NCI-H774 (cell line): ENCODE data around the gene MAN2B2.

Source experiments
- DNase-seq: peaks from one replicate; lab custom pipeline; 2025; lab: John Stamatoyannopoulos, UW

MAN2B2 gene

DNA sequence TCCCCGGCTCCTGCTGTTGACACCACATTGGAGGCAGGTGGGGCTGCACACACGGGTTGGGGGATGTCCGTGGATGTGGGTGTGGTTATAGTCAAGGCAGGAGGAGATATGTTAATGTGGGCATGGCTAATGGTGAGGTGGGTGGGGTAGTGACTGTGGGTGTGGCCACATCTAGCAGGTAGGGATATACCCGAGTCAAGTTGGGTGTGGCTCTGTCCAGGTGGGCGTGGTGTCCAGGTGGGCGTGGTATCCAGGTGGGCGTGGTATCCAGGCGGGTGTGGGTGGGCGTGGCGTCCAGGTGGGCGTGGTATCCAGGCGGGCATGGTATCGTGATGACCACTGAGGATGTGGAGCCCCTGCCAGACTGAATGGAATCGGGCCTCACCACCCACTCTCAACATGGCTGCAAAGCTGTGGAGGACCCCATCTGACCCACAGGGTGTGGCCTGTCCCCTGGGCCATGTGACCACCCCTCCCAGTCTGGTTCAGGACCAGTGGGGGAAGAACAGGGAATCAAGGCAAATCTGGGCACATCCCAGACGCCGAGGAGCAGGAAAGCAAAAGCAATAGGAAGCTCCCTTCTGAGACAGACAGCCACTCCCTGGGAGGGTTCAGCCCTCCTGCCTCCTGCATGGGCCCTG, 21.0 kb downstream of the MAN2B2 start:
- no peak for DNase-seq

GRCh38 chr4:6596948-6597347, 22.0 kb downstream of the MAN2B2 start:
- DNase-seq: no peak

DNA sequence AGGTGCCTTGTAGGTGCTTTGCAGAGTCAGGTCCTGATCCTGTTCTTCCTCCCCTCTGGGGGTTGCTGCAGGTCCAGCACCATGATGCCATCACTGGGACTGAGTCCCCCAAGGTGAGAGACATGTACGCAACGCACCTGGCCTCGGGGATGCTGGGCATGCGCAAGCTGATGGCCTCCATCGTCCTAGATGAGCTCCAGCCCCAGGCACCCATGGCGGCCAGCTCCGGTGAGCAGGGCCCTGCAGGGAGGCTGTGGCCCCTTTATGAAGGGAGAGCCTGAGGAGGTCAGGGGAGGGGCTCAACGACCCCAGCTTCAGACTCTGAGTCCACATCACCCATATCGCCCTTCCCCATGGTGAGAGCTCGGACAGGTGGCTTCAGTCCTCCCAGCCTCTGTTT, 23.1 kb downstream of the MAN2B2 start:
- no peak for DNase-seq

GRCh38 chr4:6598641-6599040, 23.7 kb downstream of the MAN2B2 start:
- DNase-seq: no peak

- no peak for DNase-seq
Observed at GRCh38 chr4:6601661-6602250, 26.8 kb downstream of the MAN2B2 start.

GRCh38 chr4:6602289-6602688, 27.3 kb downstream of the MAN2B2 start:
- no peak for DNase-seq

DNA sequence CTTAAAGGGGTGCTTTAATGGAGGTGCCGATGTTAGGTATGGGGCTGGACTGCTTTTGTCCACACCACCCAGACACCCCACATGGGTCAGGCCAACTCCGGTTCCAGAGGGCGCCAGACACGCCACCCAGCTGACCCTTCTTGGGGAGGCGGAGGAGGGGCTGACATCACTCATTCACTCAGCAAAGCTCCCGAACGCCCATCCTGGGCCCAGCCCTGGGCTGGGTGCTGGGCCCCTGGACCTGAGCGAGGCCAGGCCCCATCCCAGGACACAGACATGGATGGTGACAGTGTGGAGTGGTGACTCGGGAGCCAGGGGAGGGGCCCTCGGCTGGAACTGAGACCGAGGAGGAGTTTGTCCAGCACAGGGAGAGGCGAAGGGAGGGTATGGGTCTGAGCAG, 28.1 kb downstream of the MAN2B2 start:
- DNase-seq: no peak

GRCh38 chr4:6605114-6605513, 30.1 kb downstream of the MAN2B2 start:
- no peak for DNase-seq

DNA sequence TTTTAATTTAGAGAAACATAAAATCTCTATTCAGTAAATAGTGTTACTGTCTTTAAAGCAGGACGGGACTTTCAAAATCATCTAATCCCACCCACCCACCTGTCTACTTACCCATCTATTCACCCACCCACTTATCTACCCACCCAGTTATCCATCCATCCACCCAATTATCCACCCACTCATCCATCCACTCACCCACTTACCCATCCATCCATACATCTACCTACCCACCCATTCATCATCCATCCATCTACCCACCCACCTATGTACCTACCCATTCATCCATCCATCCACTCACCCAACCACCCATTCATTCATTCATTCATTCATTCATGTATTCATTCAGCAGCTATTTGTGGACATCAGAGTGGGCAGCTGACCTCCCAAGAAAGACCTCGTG, 30.6 kb downstream of the MAN2B2 start:
- DNase-seq: no peak

DNA sequence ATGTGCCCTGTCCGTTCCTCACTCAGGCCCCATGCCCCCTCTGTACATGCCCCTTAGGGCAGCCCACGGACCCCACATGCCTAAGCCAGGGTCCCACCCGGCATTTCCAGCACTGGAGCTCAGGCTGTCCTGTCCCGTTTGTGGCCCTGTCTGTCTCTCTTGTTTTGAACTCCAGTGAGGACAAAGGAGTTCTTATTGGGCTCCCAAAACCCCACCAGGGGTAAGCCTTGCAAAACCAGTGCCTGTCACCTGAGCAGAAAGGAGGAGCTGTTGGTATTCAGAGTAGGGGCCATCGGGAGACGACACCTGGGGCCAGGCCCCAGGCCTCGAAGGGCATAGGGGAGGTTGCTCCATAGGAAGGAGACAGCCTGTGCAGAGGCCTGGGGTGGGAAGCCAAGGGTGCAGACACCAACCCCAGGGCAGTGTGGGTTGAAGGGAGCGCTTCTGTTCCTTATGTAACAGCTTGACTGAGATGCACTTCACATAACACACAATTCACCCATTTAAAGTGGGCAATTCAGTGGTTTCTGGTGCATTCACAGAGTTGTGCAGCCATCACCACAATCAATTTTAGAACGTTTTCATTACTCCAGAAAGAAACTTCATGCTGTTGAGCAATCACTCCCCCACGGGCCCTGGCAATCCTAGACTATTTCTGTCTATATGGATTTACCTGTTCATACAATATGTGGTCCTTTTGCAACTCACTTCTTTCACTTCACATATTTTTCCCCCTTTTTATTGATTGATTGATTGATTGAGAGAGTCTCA, 31.7 kb downstream of the MAN2B2 start:
- no peak for DNase-seq

GRCh38 chr4:6607368-6608055, 32.5 kb downstream of the MAN2B2 start:
- no peak for DNase-seq

DNA sequence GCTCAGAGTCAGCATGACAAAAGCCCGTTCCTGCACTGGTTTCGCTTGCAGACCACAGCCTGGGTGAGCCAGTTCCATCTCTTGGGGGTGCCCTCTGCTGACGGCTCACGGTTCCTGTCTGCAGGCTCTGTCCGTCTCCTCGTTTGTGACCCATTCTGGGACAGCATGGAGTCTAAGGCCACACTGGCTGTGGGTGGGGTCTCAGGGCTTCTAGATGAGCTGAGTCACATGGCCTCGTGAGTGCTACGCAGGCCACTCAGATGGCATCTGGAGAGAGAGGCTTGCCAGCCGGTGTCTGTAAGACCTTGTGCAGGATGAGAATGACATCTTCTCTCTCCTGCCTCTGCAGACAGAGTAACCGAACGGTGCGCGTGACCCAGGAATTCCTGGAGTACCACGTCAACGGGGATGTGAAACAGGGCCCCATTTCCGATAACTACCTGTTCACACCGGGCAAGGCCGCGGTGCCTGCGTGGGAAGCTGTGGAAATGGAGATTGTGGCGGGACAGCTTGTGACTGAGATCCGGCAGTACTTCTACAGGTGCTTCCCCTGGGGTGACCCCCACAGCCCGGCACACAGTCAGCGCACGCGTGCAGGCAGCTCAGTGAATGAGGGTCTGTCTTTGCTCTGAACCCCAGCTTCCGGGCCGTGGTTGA, 33.9 kb downstream of the MAN2B2 start:
- no peak for DNase-seq

GRCh38 chr4:6609415-6610079, 34.6 kb downstream of the MAN2B2 start:
- no peak for DNase-seq

DNA sequence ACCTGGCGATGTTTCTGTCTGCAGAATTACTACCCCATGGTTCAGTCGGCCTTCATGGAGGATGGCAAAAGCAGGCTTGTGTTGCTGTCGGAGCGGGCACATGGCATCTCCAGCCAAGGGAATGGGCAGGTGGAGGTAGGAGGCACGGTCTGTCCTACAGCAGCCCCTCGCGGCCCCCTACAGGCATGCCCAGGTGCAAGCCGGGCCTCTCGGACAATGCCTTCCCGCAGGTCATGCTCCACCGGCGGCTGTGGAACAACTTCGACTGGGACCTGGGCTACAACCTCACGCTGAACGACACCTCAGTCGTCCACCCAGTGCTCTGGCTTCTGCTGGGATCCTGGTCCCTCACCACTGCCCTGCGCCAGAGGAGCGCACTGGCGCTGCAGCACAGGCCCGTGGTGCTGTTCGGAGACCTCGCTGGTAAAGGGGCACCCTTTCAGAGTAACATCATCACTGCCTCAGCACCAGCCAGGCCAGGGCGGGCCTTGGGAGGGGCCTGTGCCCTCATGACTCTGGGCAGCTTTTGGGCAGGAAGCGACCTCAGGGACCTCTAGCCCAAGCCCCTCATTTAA, 36.0 kb downstream of the MAN2B2 start:
- no peak for DNase-seq

DNA sequence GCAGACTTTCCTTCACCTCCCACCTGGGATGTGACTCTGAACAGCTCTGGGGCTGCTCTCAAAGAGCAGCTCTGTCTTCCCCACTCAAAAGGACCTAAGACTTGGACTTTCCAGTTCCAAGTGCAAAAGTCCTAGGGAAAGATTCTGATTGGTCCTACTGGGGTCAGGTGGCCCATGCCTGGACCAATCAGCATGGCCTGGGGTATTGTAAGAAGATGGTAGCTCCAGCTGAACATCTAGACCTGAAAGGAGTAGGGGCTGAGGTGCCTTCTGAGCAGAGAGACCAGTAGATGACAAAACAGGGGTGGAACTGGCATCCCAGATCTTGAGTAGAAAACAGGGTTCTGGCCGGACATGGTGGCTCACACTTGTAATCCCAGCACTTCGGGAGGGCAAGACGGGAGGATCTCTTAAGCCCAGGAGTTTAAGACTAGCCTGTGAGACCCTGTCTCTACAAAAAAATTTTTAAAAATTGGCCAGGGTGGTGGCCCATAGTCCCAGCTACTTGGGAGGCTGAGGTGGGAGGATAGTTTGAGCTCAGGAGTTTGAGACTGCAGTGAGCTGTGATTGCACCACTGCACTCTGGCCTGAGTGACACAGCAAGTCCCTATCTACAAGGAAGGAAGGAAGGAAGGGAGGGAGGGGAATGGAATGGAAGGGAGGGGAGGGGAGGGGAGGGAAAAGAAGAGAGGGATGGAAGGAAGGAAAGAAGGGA, 38.1 kb downstream of the MAN2B2 start:
- DNase-seq: no peak

GRCh38 chr4:6613676-6614651, 39.0 kb downstream of the MAN2B2 start:
- DNase-seq: no peak

GRCh38 chr4:6614701-6615230, 39.8 kb downstream of the MAN2B2 start:
- DNase-seq: no peak

DNA sequence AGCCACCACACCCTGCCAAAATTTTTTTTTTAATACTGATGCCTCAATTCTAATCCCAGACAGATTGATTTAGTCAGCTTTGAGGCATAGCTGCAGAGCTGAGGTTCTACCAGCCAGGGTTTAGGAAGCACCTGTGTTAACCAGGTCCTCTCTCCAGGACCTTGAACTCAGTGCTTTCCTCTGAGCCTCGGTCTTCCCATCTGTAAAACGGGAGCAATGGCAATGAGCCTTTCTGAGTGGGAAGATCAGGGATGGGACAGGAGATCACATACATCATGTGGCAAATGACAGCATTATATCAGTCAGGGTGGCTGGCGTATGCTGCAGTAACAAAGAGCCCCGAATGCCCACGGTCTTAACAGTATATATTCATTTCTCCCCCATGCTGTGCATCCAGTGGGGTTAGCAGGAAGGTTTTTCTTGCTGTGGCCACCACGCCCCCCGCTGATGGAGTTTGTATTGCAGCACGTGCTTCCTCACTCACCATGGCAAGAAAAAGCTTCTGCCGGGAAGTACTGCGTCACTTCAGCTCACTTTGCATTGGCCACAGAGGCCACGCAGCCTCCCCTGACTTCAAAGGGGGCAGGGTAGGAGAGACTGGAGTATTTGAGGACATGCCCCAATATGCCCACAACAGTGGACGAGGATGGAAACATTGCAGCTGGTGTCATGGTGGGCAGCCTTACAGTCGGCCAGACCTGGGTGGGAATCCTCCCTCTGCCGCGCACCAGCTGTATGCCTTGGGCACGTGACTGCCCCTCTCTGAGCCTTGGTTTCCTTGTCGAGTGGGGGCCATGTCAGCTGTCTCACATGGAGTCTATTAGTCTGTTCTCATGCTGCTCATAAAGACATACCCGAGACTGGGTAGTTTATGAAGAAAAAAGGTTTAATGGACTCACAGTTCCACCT, 41.4 kb downstream of the MAN2B2 start:
- no peak for DNase-seq
